Tibial artery (tissue), 4 donors: Measurements from ENCODE around the gene ELF1.

Source experiments
- DNase-seq, 2 donors: peaks; one replicate each; pipeline ENCODE4 v3.0.0-alpha.2; 2019
- H3K27ac ChIP-seq, 2 donors: fragments of 200-600 bp; sonication (generic) in 1 of 2; 1 replicate in 1 of 2; 2 replicates in 1 of 2; pipeline ENCODE4 v1.5.1; 2018 to 2019; ENCODE audit warnings: mild to moderate bottlenecking in 1 of 2
- H3K27me3 ChIP-seq, 2 donors: fragments of 200-600 bp; sonication (generic) in 1 of 2; one replicate each; pipeline versions ENCODE4 v1.5.1 to v1.6.0; 2016 to 2019
- H3K36me3 ChIP-seq, 3 donors: fragments of 200-600 bp; sonication (generic) in 2 of 3; one replicate each; pipeline ENCODE4 v1.5.1; 2016 to 2019; ENCODE audit warnings: mild to moderate bottlenecking in 2 of 3
- H3K4me1 ChIP-seq, 4 donors: fragments of 200-600 bp; sonication (generic) in 2 of 4; 1 replicate in 3 of 4; 2 replicates in 1 of 4; pipeline ENCODE4 v1.5.1; 2016 to 2019
- H3K4me3 ChIP-seq, 2 donors: fragments of 200-600 bp; sonication (generic) in 1 of 2; 1 replicate in 1 of 2; 2 replicates in 1 of 2; pipeline ENCODE4 v1.5.1; 2018 to 2019; ENCODE audit warnings: mild to moderate bottlenecking in 2 of 2
- H3K9me3 ChIP-seq, 3 donors: fragments of 200-600 bp; sonication (generic) in 1 of 3; one replicate each; pipeline ENCODE4 v1.5.1; 2016 to 2019
- CTCF ChIP-seq, 2 experiments: fragments of 200-600 bp in 1 of 2; fragments of 450-650 bp in 1 of 2; IDR thresholded peaks; one replicate each; pipeline ENCODE4 v1.5.1; 2017 to 2019; ENCODE audit warnings: antibody characterized with exemption in 2 of 2, mild to moderate bottlenecking in 1 of 2, moderate library complexity in 1 of 2
- intact Hi-C: fragments of 100-400 bp; cut with DNase I; formaldehyde crosslinking; loops from one replicate; pipeline ENCODE4 v1.15.0; 2023; ENCODE audit warnings: low total_unique reads

Gene ELF1

GRCh38 chr13:40975441-40975840, 43.7 kb downstream of the ELF1 start:
- intact Hi-C loops, result no loop called here
- Histone ChIP-seq H3K27ac (no peak overlapping the region), H3K4me3 (no peak overlapping the region), H3K9me3 (no peaks in the 10 kb centered on the region), H3K36me3 (no peaks in the 10 kb centered on the region), H3K4me1 (peaks cover 0 to 81% (median 30%) of the 10 kb centered on the region in 4 donors), H3K27me3 (no peaks in the 10 kb centered on the region)
- no peak for DNase-seq
- no peak for TF ChIP-seq CTCF (IDR thresholded peaks at IDR 0.05)

- intact Hi-C loops, result no loop called here
- no peak for DNase-seq
- Histone ChIP-seq H3K27ac (no peak overlapping the region), H3K4me3 (no peak overlapping the region), H3K27me3 (no peaks in the 10 kb centered on the region), H3K36me3 (no peaks in the 10 kb centered on the region), H3K9me3 (no peaks in the 10 kb centered on the region), H3K4me1 (peaks cover 0 to 85% (median 34%) of the 10 kb centered on the region in 4 donors)
- TF ChIP-seq CTCF (IDR thresholded peaks at IDR 0.05), result no peak
These were observed 44.4 kb downstream of the ELF1 start for GRCh38 chr13:40974460-40975407.

GRCh38 chr13:40973409-40973808, 45.7 kb downstream of the ELF1 start:
- Histone ChIP-seq H3K27me3 (no peaks in the 10 kb centered on the region), H3K9me3 (no peaks in the 10 kb centered on the region), H3K36me3 (no peaks in the 10 kb centered on the region), H3K4me1 (peaks cover 0 to 91% (median 34%) of the 10 kb centered on the region in 4 donors), H3K27ac (no peak overlapping the region), H3K4me3 (no peak overlapping the region)
- no peak for DNase-seq
- no peak for TF ChIP-seq CTCF (IDR thresholded peaks at IDR 0.05)
- intact Hi-C loops, result no loop called here

- no peak for TF ChIP-seq CTCF (IDR thresholded peaks at IDR 0.05)
- intact Hi-C loops, result no loop called here
- H3K27ac ChIP-seq, result no peak overlapping the region
- H3K4me1 ChIP-seq, result peaks cover 0 to 97% (median 38%) of the 10 kb centered on the region in 4 donors
- no peaks in the 10 kb centered on the region for H3K27me3 ChIP-seq
- H3K4me3 ChIP-seq, result no peak overlapping the region
- H3K36me3 ChIP-seq, result no peaks in the 10 kb centered on the region
- DNase-seq, result no peak
- no peaks in the 10 kb centered on the region for H3K9me3 ChIP-seq
These were observed 47.8 kb downstream of the ELF1 start for GRCh38 chr13:40971321-40971720.

GRCh38 chr13:40970803-40971202, 48.3 kb downstream of the ELF1 start:
- peaks cover 0 to 96% (median 37%) of the 10 kb centered on the region in 4 donors for H3K4me1 ChIP-seq
- intact Hi-C loops, result no loop called here

More at GRCh38 chr13:40970803-40971202, 48.3 kb downstream of the ELF1 start:
- DNase-seq, result no peak
- Histone ChIP-seq H3K36me3 (no peaks in the 10 kb centered on the region), H3K27ac (no peak overlapping the region), H3K4me3 (no peak overlapping the region), H3K27me3 (no peaks in the 10 kb centered on the region), H3K9me3 (no peaks in the 10 kb centered on the region)
- TF ChIP-seq CTCF (IDR thresholded peaks at IDR 0.05), result no peak
